ENCODE measurements around the gene JADE1. TPM values are rescaled to one million over a fixed set of nuclear protein-coding genes. Genes with fewer than 3 reads are reported as not detected.

JADE1 gene
- polyA plus RNA-seq, 2 of the 4 experiments (the other 2 are of a cell fraction): 23.7 to 54.6 TPM

GRCh38 chr4:128921954-128922353 lies 112.5 kb downstream of the JADE1 start:
- FAIRE-seq: no peak
- POLR2A ChIA-PET: no interaction called here

More at GRCh38 chr4:128921954-128922353, 112.5 kb downstream of the JADE1 start:
- CTCF ChIA-PET: no interaction called here
- ATAC-seq (no peak), DNase-seq (ENCODE audit: low read depth in 1 of 2, low spot score in 1 of 2) (no peak)
- H3K4me3 ChIP-seq: no peak overlapping the region
- WGBS (ENCODE audit: missing lambda C conversion rate): 88% methylated on average over 3 of the region's 3 CpGs
- no peak overlapping the region for H3K27ac ChIP-seq
- H3K4me2 ChIP-seq: no peak overlapping the region
- H3K4me1 ChIP-seq: no peaks in the 10 kb centered on the region
- TF ChIP-seq RNF2 (IDR thresholded peaks at IDR 0.05; ENCODE audit: borderline replicate concordance, low read depth): no peak
- no peak for TF ChIP-seq POLR2AphosphoS2 (conservative IDR thresholded peaks at IDR 0.05; ENCODE audit: low read length)
- no peak for TF ChIP-seq ESRRA (IDR thresholded peaks at IDR 0.05; ENCODE audit: borderline replicate concordance, low read length)
- TF ChIP-seq NR3C1 (IDR thresholded peaks at IDR 0.05): no peak
- no peak for TF ChIP-seq NPAS2 (CRISPR knock-in tag; IDR thresholded peaks at IDR 0.05; ENCODE audit: borderline replicate concordance)
- TF ChIP-seq KDM5A (IDR thresholded peaks at IDR 0.05): no peak
- no peak for TF ChIP-seq ELK1 (IDR thresholded peaks at IDR 0.05; ENCODE audit: low read depth, low read length)
- TF ChIP-seq, protein P1, sequence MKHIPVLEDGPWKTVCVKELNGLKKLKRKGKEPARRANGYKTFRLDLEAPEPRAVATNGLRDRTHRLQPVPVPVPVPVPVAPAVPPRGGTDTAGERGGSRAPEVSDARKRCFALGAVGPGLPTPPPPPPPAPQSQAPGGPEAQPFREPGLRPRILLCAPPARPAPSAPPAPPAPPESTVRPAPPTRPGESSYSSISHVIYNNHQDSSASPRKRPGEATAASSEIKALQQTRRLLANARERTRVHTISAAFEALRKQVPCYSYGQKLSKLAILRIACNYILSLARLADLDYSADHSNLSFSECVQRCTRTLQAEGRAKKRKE (CRISPR knock-in tag; IDR thresholded peaks at IDR 0.05; ENCODE audit: low read depth): no peak
- TF ChIP-seq, protein P2, sequence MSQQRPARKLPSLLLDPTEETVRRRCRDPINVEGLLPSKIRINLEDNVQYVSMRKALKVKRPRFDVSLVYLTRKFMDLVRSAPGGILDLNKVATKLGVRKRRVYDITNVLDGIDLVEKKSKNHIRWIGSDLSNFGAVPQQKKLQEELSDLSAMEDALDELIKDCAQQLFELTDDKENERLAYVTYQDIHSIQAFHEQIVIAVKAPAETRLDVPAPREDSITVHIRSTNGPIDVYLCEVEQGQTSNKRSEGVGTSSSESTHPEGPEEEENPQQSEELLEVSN (IDR thresholded peaks at IDR 0.05; ENCODE audit: borderline replicate concordance, low read depth): no peak
- no peak for TF ChIP-seq JUN (IDR thresholded peaks at IDR 0.05)
- no peak for TF ChIP-seq PHF8 (IDR thresholded peaks at IDR 0.05; ENCODE audit: borderline replicate concordance, low read depth)
- no peak for TF ChIP-seq EHF (CRISPR knock-in tag; IDR thresholded peaks at IDR 0.05)
- no peak for TF ChIP-seq FOSL2 (IDR thresholded peaks at IDR 0.05)
- TF ChIP-seq FOSL2 (CRISPR knock-in tag; IDR thresholded peaks at IDR 0.05): no peak
- TF ChIP-seq FOXS1 (CRISPR knock-in tag; IDR thresholded peaks at IDR 0.05): no peak
- no peak for TF ChIP-seq HDAC2 (IDR thresholded peaks at IDR 0.05)
- TF ChIP-seq, protein P3, sequence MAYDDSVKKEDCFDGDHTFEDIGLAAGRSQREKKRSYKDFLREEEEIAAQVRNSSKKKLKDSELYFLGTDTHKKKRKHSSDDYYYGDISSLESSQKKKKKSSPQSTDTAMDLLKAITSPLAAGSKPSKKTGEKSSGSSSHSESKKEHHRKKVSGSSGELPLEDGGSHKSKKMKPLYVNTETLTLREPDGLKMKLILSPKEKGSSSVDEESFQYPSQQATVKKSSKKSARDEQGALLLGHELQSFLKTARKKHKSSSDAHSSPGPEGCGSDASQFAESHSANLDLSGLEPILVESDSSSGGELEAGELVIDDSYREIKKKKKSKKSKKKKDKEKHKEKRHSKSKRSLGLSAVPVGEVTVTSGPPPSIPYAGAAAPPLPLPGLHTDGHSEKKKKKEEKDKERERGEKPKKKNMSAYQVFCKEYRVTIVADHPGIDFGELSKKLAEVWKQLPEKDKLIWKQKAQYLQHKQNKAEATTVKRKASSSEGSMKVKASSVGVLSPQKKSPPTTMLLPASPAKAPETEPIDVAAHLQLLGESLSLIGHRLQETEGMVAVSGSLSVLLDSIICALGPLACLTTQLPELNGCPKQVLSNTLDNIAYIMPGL (CRISPR knock-in tag; IDR thresholded peaks at IDR 0.05; ENCODE audit: borderline replicate concordance): no peak
- TF ChIP-seq, protein P4, sequence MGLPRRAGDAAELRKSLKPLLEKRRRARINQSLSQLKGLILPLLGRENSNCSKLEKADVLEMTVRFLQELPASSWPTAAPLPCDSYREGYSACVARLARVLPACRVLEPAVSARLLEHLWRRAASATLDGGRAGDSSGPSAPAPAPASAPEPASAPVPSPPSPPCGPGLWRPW (IDR thresholded peaks at IDR 0.05): no peak
- TF ChIP-seq HOXA7 (CRISPR knock-in tag; IDR thresholded peaks at IDR 0.05): no peak
- TF ChIP-seq TFCP2L1 (CRISPR knock-in tag; IDR thresholded peaks at IDR 0.05): no peak
- no peak for TF ChIP-seq ZSCAN20 (CRISPR knock-in tag; IDR thresholded peaks at IDR 0.05)
- 0 out of 3 replicates have a peak, but pooled peaks cover 4% of the 10 kb centered on the region for H3K9me3 ChIP-seq
